ENCODE data around the gene DMBX1.

DMBX1 gene

GRCh38 chr1:46461017-46461808 lies 28.4 kb upstream of the DMBX1 start:
- no peak for DNase-seq

DNA sequence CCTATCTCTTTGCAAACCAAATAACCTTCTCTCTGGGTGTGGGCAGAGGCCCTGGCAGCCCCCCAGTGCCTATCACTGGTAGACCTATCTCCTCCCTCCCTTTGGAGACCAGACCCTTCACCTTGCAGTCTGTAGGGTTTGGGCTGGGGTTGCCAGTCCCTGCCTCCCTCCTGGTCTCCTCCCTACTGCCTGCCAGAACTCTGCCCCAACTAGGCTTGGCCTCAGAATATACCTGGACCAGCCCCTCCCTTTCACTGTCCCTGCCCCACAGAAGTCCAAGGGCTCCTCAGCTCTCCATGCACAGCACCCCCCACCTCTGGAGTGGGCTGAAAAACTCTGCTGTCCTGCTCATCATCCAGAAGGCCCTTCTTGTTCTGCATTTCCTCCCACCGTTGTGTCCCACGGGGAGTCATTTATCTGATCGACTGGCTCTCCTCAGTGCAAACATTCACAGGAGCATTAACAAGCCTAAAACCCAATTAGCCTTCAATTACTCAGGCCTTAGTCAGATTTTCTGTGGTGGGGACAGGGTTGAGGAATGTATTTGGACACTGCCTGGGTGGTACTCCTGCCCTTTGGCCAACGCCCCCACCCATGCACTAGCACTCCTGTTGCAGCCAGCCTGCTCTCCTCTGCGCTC lies 27.7 kb upstream of the DMBX1 start:
- no peak for DNase-seq

- no peak for DNase-seq
Measured at GRCh38 chr1:46464013-46464548, 25.6 kb upstream of the DMBX1 start.

DNA sequence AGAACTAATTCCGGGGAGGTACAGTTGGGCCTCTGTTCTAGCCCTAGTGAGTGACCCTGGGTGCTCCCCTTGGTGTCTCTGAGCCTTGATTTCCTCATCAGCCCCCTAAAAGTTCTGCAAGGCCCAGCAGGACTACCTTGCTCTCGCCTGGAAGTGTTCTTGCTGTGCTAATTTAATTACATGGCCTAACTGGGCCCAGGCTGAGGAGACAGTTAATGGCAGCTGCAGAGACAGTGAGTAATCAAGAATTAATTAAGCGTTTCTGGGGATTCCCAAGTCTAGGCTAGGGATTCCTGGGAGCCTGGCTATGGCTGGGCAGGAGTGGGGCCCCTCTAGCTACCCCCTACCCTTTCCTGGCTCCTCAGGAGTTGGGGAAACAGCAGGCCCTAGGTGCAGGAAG lies 24.7 kb upstream of the DMBX1 start:
- DNase-seq: no peak

GRCh38 chr1:46465981-46466476 lies 23.6 kb upstream of the DMBX1 start:
- DNase-seq: no peak

- peak; percentile 23 for DNase-seq
Measured at GRCh38 chr1:46466477-46467182, 23.0 kb upstream of the DMBX1 start.

GRCh38 chr1:46467183-46467504 lies 22.5 kb upstream of the DMBX1 start:
- no peak for DNase-seq

- DNase-seq: no peak
Measured at GRCh38 chr1:46469881-46470280, 19.8 kb upstream of the DMBX1 start.

- no peak for DNase-seq
Measured at GRCh38 chr1:46471848-46472492, 17.7 kb upstream of the DMBX1 start.

DNA sequence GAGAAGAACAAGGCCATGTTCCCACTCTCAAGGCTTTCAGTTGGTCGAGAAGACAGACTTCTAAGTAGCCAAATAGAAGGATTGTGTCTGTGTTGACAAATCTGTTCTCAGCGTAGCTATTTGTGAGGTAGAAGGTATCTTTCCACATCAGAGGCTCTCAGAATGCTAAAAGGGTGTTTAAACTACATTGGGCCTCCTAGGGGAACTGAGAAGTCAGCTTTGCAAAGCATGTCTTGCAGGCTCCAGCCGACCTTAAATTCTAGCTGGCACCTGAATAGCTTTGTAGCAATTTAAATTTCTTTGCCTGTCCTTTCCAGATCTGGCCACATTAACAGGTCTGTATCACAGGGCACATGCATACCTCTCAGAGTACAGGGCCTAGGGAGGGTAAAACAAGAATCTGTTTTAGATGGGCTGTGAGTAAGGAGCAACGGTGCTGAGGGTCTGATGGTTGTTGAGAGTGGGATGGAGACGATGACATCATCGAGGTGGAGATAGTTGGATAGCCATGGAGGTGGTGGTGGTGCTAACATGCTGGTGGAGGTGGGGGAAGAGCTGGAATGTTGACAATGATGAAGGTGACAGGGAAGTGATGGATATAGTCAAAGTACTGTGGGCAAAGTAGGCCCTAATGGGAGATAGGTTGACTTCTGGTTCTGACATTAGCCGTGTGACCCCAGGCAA lies 17.0 kb upstream of the DMBX1 start:
- no peak for DNase-seq

GRCh38 chr1:46473991-46474390 lies 15.6 kb upstream of the DMBX1 start:
- DNase-seq: no peak

GRCh38 chr1:46474570-46474969 lies 15.1 kb upstream of the DMBX1 start:
- DNase-seq: peak; percentile 74

DNA sequence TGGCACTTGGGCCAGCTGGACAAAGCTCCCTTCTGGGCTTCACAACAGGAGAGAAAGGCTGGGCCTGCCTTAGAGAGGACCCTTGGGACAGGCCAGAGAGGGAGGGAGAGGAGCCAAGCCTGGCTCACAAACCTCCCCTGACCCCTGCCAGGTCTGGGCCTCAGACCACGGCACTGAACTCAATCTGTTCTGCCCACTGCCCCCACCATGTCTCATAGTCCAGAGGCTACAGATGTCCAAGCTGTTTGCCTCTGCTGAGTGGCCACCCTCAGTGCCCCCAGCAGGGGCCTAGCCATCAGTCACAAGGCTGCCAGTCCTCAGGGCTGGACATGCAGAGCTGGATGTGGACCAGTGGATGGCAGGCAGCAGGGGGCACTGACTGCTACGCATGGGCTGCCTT lies 13.0 kb upstream of the DMBX1 start:
- DNase-seq: no peak

DNA sequence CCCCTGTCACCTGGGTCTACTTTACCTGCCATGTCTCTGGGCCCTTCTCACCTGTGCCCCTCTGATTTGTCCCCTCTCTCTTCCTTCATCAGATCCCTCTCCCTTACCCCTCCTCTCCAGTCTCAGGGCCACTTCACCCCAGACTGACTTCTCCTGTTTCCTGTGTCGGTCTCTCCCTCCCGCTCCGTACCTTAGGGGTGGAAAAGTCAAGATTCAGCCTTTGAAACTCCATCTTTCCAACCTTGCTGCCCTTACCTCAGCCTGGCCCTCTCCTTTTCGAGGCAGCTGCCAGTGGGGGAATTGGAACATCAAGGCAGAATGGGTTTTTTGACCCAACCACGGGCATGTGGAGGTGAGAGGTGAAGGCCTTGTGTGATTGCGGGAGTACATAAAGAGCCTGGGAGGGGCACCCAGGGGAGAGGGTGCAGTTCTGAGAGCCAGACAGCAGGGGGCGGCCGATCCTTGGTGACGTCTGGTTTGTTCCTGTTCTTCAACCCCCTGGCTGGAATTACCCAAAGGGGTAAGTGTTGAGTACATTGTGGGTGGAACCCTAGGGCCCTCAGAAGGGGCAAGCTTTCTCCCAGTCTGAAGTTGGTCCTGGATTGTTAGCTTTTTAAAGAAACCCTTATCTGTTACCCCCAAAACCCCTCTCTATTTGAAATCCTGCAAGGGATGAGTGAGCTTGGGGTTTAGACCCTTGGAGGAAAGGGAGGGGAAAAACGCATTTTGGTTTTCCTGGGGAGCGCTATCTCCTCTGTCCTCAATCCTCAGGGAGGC lies 12.3 kb upstream of the DMBX1 start:
- DNase-seq: peak; percentile 62

- no peak for DNase-seq
Measured at GRCh38 chr1:46478721-46479485, 10.7 kb upstream of the DMBX1 start.

DNA sequence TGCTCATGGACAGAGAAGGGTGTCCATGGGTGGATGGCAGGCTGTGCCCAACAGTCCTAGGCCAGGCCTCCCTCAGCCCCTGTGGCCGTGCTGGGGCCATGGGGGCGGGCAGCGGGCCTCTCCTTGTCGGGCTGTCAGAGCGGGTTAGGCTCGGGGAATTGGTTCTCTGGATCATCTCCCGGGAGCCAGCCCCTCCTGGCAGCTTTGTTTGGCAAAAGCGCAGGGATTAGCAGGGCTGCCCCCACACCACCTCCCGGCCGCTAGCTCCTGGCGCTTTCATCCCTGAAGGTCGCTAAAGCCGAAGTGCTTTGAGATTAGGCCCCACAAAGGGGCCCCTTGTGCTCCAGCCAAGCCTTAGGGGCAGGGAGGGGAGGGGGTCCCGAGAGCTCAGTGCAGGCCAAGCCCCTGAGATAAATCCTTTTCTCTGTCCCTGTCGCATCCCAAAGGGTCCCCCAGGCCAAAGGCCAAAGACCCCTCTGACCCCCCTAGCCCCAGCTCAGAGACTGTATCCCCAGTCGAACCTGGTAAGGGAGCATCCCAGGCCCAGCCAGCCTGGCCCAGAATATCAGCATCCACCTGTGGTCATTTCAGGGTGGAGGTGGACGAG lies 9.8 kb upstream of the DMBX1 start:
- no peak for DNase-seq

- DNase-seq: no peak
Measured at GRCh38 chr1:46480959-46481646, 8.5 kb upstream of the DMBX1 start.

- DNase-seq: no peak
Measured at GRCh38 chr1:46481961-46482360, 7.7 kb upstream of the DMBX1 start.

- DNase-seq: no peak
Measured at GRCh38 chr1:46483589-46483988, 6.0 kb upstream of the DMBX1 start.

All from NCI-H2227 treated with DMSO at 0.1 percent for 48 hours (cell line).